ENCODE data around the gene CDH10. TPM values are rescaled to one million over a fixed set of nuclear protein-coding genes. Genes with fewer than 3 reads are reported as not detected.

CDH10 gene
- polyA plus RNA-seq, 1 donor from 2014 or later, result 5.3 TPM

DNA sequence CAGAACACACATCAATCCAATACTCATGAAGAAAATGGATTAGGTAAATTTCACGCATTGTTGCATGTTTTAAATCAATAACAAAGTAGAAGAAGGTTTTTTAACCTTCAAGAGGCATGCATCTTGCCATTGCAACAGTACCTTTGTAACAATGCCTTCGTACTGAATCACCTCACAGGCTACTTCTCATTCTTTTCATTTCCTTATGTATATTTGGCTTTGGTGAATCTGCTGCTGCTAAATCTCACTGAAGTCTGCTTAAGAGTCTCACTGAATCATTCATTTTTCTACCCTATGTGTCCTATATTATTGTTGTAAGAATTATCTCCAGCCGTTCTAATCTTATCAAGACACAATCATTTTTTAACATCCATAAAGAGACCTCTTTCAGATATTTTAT is 152.5 kb downstream of the CDH10 start:
- Histone ChIP-seq H4K20me1 (ENCODE audit: insufficient read depth) (no peaks in the 10 kb centered on the region), H3F3A (ENCODE audit: insufficient read depth, low read length, poor library complexity, severe bottlenecking) (no peaks in the 10 kb centered on the region), H3K36me3 (ENCODE audit: insufficient read depth, low read length) (no peaks in the 10 kb centered on the region), H3K9me2 (ENCODE audit: insufficient read depth, low read length) (no peaks in the 10 kb centered on the region), H3K4me3 (ENCODE audit: low read length) (no peak overlapping the region), H3K27me3 (ENCODE audit: insufficient read depth, low read depth, low read length) (no peaks in the 10 kb centered on the region), H3K79me2 (replicated peaks; ENCODE audit: insufficient read depth, low read length) (no peaks in the 10 kb centered on the region), H3K9me3 (ENCODE audit: low read length) (no peaks in the 10 kb centered on the region), H3K27ac (ENCODE audit: low read length) (no peak overlapping the region), H2AFZ (ENCODE audit: low read depth, low read length) (no peak overlapping the region), H3K9ac (ENCODE audit: low read length) (no peak overlapping the region), H3K4me2 (ENCODE audit: low read length) (no peak overlapping the region)
- no peak for TF ChIP-seq MXI1 (conservative IDR thresholded peaks at IDR 0.05; ENCODE audit: poor library complexity, severe bottlenecking)
- TF ChIP-seq RAD21 (conservative IDR thresholded peaks at IDR 0.05), result no peak
- TF ChIP-seq REST (IDR thresholded peaks at IDR 0.05; ENCODE audit: borderline replicate concordance), result no peak
- no peak for TF ChIP-seq TAF1 (IDR thresholded peaks at IDR 0.05; ENCODE audit: low read depth)
- no peak for TF ChIP-seq EP300 (conservative IDR thresholded peaks at IDR 0.05; ENCODE audit: poor library complexity, severe bottlenecking)
- TF ChIP-seq, protein P1, sequence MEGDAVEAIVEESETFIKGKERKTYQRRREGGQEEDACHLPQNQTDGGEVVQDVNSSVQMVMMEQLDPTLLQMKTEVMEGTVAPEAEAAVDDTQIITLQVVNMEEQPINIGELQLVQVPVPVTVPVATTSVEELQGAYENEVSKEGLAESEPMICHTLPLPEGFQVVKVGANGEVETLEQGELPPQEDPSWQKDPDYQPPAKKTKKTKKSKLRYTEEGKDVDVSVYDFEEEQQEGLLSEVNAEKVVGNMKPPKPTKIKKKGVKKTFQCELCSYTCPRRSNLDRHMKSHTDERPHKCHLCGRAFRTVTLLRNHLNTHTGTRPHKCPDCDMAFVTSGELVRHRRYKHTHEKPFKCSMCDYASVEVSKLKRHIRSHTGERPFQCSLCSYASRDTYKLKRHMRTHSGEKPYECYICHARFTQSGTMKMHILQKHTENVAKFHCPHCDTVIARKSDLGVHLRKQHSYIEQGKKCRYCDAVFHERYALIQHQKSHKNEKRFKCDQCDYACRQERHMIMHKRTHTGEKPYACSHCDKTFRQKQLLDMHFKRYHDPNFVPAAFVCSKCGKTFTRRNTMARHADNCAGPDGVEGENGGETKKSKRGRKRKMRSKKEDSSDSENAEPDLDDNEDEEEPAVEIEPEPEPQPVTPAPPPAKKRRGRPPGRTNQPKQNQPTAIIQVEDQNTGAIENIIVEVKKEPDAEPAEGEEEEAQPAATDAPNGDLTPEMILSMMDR (IDR thresholded peaks at IDR 0.05; ENCODE audit: poor library complexity, severe bottlenecking), result no peak
- TF ChIP-seq POLR2AphosphoS5 (IDR thresholded peaks at IDR 0.05), result no peak
- TF ChIP-seq SMC3 (conservative IDR thresholded peaks at IDR 0.05; ENCODE audit: poor library complexity), result no peak
- TF ChIP-seq EZH2 (IDR thresholded peaks at IDR 0.05; ENCODE audit: borderline replicate concordance, insufficient read depth, low read length, poor library complexity, severe bottlenecking), result no peak

DNA sequence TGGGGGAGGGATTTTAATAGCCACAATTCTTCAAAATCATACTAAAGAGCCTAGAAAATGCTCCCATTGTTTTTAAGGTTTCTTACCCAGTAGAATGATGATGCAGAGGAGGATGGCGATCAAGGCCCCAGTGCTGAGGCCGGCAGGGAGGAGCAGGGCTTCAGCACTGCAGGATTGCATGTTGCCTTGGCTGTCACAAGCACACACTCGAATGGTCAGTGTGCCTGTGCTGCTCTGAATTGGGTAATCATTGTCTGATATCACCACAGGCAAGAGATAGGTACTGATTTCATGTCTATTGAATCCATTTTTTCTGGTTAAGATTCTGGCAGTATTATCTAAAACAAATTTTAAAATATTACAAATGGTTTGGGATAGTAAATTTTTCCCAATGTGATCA is 153.3 kb downstream of the CDH10 start:
- Histone ChIP-seq H3K27me3 (ENCODE audit: insufficient read depth, low read depth, low read length) (no peaks in the 10 kb centered on the region), H3K9me3 (ENCODE audit: low read length) (no peaks in the 10 kb centered on the region), H4K20me1 (ENCODE audit: insufficient read depth) (no peaks in the 10 kb centered on the region), H2AFZ (ENCODE audit: low read depth, low read length) (no peak overlapping the region), H3K4me2 (ENCODE audit: low read length) (no peak overlapping the region), H3K27ac (ENCODE audit: low read length) (no peak overlapping the region), H3K36me3 (ENCODE audit: insufficient read depth, low read length) (no peaks in the 10 kb centered on the region), H3F3A (ENCODE audit: insufficient read depth, low read length, poor library complexity, severe bottlenecking) (no peaks in the 10 kb centered on the region), H3K79me2 (replicated peaks; ENCODE audit: insufficient read depth, low read length) (no peaks in the 10 kb centered on the region), H3K9ac (ENCODE audit: low read length) (no peak overlapping the region), H3K9me2 (ENCODE audit: insufficient read depth, low read length) (no peaks in the 10 kb centered on the region), H3K4me3 (ENCODE audit: low read length) (no peak overlapping the region)
- TF ChIP-seq REST (IDR thresholded peaks at IDR 0.05; ENCODE audit: borderline replicate concordance) (no peak), EZH2 (IDR thresholded peaks at IDR 0.05; ENCODE audit: borderline replicate concordance, insufficient read depth, low read length, poor library complexity, severe bottlenecking) (no peak), RAD21 (conservative IDR thresholded peaks at IDR 0.05) (no peak), MXI1 (conservative IDR thresholded peaks at IDR 0.05; ENCODE audit: poor library complexity, severe bottlenecking) (no peak), TAF1 (IDR thresholded peaks at IDR 0.05; ENCODE audit: low read depth) (no peak), EP300 (conservative IDR thresholded peaks at IDR 0.05; ENCODE audit: poor library complexity, severe bottlenecking) (no peak), SMC3 (conservative IDR thresholded peaks at IDR 0.05; ENCODE audit: poor library complexity) (no peak), POLR2AphosphoS5 (IDR thresholded peaks at IDR 0.05) (no peak)
- TF ChIP-seq, protein P1 (IDR thresholded peaks at IDR 0.05; ENCODE audit: poor library complexity, severe bottlenecking), result no peak

Data from neural cell (in vitro differentiated cells).